ENCODE measurements around the gene PRIM2. TPM values are rescaled to one million over a fixed set of nuclear protein-coding genes. Genes with fewer than 3 reads are reported as not detected.
"Not testable (repeated sequence)": the region's sequence is repeated elsewhere in the genome, so short reads cannot be mapped to it uniquely, and the experiment has no call there.

The PRIM2 gene
- total RNA-seq, 1 donor from 2014 or later = 9.6 TPM

DNA sequence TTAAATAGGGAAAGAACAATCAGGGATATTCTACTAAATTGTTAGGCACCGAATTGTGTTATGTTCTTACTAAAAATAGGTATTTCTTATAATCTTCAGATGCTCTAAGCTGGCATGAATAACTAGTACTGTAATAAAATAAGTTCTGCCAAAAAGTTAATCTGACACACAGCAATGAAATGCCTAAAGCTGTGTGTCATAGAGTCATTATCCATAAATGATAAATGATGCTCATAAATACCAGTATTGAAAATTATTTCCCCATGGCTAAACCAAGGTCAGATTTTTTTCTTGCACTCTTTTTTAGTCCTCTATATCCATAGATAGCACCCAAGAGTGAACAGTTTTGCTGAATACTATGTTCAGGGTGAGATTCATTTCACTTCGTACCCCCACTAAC lies 11.7 kb upstream of the PRIM2 start:
- peak; percentile 9 for ATAC-seq
- intact Hi-C loops (cut with DNase I) = no loop called here
- DNase-seq (ENCODE audit: low spot score) = no peak

DNA sequence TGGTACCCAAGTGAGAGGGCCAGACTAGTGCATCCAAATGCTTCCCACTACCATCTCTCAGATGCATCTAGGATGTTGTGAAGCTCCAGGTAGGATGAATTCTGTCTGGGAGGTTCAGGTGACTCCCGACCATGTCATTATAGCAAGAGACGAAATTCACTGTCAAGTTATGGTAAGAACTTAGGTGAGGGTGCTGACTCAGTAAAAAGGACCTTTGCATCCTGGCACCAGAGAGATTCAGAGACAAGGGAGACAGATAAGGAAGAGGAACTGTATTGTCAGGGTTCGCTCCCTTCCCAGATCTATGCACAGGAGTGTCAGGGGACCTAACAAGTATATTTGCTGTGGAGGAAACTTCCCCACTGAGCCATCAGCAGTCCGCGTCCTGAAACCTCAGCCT lies 11.2 kb upstream of the PRIM2 start:
- ATAC-seq (no peak), DNase-seq (ENCODE audit: low spot score) (no peak)
- intact Hi-C loops (cut with DNase I) = no loop called here

DNA sequence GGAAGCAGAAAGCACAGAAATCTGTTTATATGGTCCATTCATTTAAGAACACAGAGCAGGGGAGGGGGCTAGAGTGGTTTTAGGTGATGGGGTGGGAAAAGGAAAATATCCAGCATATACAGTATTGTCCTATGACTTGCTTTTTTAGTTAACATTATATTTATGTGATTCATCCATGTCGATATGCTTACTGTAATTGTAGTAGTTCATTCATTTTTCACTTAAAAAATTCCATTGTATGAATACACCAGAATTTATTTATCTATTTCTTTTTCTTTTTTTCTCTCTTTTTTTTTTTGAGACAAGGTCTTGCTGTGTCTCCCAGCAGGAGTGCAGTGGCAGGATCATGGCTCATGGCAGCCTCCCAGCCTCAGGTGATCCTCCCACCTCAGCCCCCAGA lies 9.6 kb upstream of the PRIM2 start:
- DNase-seq (ENCODE audit: low spot score) (no peak), ATAC-seq (no peak)
- intact Hi-C loops (cut with DNase I) = no loop called here

DNA sequence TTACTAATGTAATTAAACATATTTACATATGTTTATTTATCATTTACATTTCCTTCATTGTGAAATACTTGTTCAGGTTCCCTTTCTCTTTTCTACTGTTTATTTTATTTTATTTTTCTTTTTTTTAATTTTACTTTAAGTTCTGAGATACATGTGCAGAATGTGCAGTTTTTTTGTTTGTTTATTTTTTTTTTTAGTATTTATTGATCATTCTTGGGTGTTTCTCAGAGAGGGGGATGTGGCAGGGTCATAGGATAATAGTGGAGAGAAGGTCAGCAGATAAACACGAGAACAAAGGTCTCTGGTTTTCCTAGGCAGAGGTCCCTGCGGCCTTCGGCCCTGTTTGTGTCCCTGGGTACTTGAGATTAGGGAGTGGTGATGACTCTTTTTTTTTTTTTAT lies 8.7 kb upstream of the PRIM2 start:
- intact Hi-C loops (cut with DNase I); ATAC-seq; DNase-seq (ENCODE audit: low spot score): not testable (repeated sequence)

DNA sequence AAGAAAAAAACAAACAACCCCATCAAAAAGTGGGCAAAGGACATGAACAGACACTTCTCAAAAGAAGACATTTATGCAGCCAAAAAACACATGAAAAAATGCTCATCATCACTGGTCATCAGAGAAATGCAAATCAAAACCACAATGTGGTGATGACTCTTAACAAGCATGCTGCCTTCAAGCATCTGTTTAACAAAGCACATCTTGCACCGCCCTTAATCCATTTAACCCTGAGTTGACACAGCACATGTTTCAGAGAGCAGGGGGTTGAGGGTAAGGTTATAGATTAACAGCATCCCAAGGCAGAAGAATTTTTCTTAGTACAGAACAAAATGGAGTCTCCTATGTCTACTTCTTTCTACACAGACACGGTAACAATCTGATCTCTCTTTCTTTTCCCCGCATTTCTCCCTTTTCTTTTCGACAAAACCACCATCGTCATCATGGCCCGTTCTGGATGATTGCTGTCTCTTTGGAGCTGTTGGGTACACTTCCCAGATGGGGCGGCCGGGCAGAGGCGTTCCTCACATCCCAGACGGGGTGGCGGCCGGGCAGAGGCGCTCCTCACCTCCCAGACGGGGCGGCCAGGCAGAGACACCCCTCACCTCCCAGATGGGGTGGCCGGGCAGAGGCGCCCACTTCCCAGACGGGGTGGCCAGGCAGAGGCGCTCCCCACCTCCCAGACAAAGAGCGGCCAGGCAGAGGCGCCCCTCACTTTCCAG lies 7.2 kb upstream of the PRIM2 start:
- not testable (repeated sequence) for DNase-seq (ENCODE audit: low spot score)
- intact Hi-C loops (cut with DNase I) = loop anchor here (10.0 kb wide), 1 partner anchor 405 kb away; no protein-coding TSS in a partner anchor

DNA sequence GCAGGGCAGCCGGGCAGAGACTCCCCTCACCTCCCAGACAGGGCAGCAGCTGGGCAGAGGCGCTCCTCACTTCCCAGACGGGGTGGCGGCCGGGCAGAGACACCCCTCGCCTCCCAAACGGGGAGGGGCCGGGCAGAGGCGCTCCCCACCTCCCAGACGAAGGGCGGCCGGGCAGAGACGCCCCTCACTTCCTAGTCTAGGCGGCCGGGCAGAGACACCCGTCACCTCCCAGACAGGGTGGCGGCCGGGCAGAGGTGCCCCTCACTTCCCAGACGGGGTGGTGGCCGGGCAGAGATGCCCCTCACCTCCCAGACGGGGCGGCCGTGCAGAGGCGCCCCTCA lies 6.6 kb upstream of the PRIM2 start:
- no peak for ATAC-seq
- intact Hi-C loops (cut with DNase I) = loop anchor here (10.0 kb wide), 1 partner anchor 406 kb away; no protein-coding TSS in a partner anchor
- DNase-seq (ENCODE audit: low spot score) = no peak

More for the DNA sequence above, 7.2 kb upstream of the PRIM2 start:
- not testable (repeated sequence) for ATAC-seq

DNA sequence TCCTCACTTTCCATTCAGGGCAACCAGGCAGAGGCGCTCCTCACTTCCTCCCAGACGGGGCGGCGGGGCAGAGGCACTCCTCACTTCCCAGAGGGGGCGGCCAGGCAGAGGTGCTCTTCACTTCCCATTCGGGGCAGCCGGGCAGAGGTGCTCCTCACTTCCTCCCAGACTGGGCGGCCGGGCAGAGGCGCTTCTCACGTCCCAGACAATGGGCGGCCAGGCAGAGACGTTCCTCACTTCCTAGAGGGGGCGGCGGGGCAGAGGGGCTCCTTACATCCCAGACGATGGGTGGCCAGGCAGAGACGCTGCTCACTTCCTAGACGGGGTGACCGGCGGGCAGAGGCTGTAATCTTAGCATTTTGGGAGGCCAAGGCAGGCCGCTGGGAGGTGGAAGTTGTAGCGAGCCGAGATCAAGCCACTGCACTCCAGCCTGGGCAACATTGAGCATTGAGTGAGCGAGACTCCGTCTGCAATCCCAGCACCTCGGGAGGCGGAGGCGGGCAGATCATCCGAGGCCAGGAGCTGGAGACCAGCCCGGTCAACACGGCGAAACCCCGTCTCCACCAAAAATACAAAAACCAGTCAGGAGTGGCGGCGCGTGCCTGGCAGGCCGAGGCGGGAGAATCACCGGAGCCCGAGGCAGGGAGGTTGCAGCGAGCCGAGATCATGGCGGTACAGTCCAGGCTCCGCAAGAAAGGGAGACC lies 6.0 kb upstream of the PRIM2 start:
- DNase-seq (ENCODE audit: low spot score); ATAC-seq: not testable (repeated sequence)
- intact Hi-C loops (cut with DNase I) = loop anchor here (10.0 kb wide), 1 partner anchor 407 kb away; no protein-coding TSS in a partner anchor

DNA sequence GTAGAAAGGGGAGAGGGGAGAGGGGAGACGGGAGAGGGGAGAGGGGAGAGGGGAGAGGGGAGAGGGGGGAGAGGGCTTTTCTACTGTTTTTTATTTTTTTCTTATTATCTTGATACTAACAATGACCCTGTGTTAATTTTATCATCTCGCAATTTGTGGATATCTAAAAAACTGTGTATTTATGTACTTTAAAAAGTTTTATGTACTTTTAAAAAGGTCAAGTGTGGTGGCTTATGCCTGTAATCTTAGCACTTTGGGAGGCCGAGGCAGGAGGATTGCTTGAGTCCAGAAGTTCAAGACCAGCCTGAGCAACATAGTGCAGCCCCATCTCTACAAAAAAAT lies 5.5 kb upstream of the PRIM2 start:
- intact Hi-C loops (cut with DNase I) = loop anchor here (10.0 kb wide), 1 partner anchor 407 kb away; no protein-coding TSS in a partner anchor
- no peak for DNase-seq (ENCODE audit: low spot score)
- ATAC-seq = no peak

DNA sequence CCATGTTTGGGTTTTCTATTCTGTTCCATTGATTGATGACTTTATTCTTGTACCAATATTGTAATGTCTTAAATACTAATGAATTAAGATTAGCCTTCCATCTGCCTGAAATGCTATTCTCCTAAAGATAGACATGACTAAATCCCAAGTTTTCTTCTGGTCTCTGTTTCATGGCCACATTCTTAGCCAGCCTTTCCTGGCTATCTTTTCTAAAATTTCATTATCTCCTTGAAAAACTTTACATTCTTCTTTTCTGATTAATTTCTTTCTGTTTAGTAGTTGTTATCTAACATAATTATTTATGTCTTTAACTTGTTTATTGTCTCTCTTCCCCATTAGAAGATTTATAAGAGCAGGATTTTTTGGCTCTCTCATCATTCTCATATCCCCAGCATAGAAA lies 4.4 kb upstream of the PRIM2 start:
- no peak for DNase-seq (ENCODE audit: low spot score)
- no peak for ATAC-seq
- intact Hi-C loops (cut with DNase I) = loop anchor here (10.0 kb wide), 1 partner anchor 408 kb away; no protein-coding TSS in a partner anchor

DNA sequence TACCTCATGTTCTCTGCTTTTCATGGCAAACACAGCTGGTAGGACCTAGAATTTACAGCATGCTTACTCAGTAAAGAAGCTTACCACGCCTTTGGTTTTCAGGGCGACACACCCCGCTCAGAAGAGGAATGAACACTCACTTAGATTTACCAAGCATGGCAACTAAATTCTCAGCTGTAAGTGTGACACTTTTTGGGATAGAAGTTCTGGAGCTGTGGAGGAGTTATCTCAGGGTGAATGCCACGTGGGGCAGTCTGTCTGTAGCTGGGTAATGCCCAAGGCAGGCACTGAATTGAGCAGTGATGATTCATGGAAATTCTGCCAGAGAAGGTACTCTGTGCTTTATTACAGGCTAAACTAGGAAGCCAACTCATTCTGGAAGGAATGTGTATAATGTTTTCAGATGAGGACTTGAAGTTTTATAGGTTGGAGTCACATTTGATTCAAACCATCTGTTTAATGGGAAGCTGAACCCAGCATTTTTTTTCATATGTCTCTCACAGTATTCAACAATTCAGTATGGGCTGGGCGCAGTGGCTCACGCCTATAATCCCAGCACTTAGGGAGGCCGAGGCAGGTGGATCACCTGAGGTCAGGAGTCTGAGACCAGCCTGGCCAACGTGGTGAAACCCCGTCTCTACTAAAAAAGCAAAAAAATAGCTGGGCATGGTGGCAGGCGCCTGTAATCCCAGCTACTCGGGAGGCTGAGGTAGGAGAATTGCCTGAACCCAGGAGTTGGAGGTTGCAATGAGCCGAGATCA lies 3.5 kb upstream of the PRIM2 start:
- ATAC-seq (no peak), DNase-seq (ENCODE audit: low spot score) (no peak)
- intact Hi-C loops (cut with DNase I) = loop anchor here (10.0 kb wide), 1 partner anchor 409 kb away; no protein-coding TSS in a partner anchor

DNA sequence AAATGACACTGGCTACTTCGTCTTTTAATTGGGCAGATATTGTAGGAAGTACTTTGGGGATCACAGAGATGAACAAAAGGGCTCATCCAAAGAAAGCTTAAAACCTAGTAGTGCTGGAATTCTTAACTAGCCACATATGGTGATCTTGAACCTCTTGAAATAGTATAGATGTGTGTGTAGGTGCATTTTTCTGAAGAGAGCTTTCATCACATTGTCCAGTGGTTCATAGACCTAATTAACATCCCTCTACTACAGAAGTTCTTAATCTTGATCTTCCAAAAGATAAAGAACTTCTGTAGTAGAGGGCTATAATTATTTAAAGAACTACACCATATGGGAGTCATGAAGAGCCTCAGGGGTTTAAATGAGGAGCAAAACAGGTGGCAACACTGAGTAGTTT lies 2.3 kb upstream of the PRIM2 start:
- DNase-seq (ENCODE audit: low spot score) (no peak), ATAC-seq (no peak)
- intact Hi-C loops (cut with DNase I) = loop anchor here (10.0 kb wide), 1 partner anchor 410 kb away; no protein-coding TSS in a partner anchor

DNA sequence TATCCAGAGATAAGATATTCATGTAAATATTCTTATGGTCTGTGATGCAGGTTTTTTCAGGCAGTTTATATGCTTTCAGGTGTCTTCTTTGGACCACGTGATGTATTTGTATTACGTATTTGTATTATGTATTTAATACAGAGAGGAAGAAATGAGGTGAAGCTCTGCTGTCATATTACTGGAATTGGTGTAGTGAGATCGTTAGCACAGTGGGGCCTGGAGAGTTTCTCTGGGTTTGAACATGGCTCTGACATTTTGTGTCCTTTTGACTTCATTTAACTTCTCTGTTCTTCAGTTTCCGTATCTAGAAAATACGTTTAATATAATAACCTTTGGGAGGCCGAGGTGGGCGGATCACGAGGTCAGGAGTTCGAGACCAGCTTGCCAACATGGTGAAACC lies 1.6 kb upstream of the PRIM2 start:
- ATAC-seq (no peak), DNase-seq (ENCODE audit: low spot score) (no peak)
- intact Hi-C loops (cut with DNase I) = loop anchor here (10.0 kb wide), 1 partner anchor 411 kb away; no protein-coding TSS in a partner anchor

DNA sequence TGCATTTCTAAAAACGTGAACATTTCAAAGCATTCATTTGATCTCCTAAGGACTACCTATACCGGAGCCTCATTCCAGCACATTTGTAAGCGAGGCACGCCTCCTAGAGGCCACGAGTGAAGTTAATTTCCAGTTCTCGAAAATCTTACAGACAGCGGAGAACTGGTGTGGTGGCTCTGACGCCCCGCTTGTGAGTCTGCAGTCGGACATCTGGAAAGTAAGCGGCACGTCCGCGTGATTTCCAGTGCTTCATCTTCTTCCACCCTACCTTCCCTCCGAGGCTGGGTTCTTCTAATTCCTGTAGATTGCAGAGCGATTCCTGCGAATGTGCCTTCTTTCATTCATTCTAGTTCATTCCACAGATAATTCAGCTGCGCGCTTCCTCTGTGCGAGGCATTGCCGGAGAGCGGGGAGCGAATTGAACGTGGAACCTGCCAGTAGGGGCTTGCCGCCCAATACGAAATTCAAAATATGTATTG lies 810 bp upstream of the PRIM2 start:
- peak; percentile 87 for DNase-seq (ENCODE audit: low spot score)
- ATAC-seq = peak; percentile 96
- intact Hi-C loops (cut with DNase I) = loop anchor here (10.0 kb wide), 1 partner anchor 412 kb away; no protein-coding TSS in a partner anchor

DNA sequence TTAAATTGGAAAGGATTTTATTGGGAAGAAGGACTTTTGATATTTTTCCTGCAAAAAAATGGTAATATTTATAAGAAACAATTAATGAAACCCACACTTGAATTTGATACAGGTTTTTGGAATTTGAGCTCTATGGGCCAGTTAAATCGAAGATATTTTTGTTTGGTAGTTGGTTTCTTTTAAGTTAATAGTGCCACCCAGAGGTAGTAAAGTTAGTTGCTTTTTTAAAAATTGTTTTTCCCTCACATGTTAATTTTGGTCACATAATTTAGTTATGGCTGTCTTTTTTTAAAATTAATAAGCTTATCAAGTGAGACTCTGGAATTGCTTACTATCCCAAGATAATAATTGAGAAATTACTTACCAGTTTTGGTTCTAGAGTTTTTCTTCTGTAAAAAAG lies 7.1 kb downstream of the PRIM2 start:
- no peak for DNase-seq (ENCODE audit: low spot score)
- ATAC-seq = no peak
- intact Hi-C loops (cut with DNase I) = no loop called here

DNA sequence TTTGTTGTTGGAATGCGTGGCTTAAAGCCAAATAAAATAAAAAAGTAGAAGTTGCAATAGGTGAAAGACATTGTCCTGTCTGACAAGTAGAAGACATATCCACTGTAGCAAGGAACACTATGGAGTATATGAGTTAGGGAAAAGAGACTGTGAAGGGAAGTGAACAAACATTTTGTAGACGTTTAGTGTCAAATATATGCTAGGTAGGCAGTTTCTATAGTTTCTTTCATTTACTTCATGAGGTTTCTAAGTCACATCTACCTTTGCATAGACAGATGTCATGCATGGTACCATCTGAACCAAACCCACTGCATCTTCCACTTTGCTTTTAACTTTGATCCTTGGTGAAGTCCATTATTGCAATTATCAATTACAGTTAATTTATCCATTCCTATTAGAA lies 9.9 kb downstream of the PRIM2 start:
- intact Hi-C loops (cut with DNase I) = no loop called here
- DNase-seq (ENCODE audit: low spot score) (no peak), ATAC-seq (no peak)

DNA sequence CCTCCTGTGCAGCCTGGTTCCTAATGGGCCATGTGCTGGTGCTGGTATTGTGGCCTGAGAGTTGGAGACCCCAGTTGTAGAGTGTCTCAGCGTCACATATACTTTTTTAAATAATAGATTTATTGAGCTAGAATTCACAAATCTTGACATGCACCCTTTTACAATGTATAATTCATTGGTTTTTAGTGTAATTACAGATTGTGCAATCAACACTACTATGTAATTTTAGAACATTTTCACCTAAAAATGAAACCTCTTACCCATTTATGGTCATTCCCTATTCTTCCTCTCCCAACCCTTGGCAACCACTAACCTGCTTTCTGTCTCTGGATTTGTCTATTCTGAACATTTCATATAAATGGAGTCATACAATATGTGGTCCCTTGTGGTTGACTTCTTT lies 10.6 kb downstream of the PRIM2 start:
- DNase-seq (ENCODE audit: low spot score) = no peak
- ATAC-seq = no peak
- intact Hi-C loops (cut with DNase I) = no loop called here

DNA sequence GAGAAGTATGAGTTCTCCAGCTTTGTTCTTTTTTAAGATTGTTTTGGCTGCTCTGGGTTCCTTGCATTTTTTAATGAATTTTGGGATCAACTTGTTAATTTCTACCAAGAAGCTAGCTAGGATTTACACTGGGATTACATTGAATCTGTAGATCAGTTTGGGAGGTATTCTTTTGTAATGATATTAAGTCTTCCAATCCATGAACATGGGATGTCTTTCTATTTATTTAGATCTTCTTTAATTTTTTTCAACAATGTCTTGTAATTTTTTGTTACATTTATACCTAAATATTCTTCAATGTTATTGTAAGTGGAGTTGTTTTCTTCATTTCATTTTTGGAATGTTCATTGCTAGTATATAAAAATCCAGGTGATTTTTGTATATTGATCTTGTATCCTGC lies 12.5 kb downstream of the PRIM2 start:
- DNase-seq (ENCODE audit: low spot score) (no peak), ATAC-seq (no peak)
- intact Hi-C loops (cut with DNase I) = no loop called here

DNA sequence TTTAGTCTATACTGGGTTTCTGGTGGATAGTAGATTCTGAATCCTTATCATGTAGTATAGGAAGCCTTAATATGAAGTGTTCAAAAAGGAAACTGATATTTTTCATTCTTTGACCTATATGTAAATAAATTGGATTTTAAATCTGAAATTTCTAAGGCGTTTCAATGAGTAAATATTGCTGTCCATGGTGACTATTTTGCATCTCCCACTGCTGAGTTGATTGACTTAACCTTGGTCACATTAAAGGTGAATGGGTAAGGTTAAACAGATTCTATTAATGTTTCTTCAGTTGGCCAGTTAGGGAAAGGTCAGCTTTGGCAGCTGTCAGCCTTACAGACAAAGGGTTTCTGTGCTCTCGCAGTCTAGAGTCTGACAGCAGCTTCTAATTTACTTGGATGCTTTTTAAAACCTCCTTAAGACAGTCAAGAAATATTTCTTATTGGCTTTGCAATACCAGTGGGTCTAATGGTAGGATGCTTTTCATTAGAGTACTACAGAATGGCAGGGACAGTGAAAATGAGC lies 24.8 kb downstream of the PRIM2 start:
- no peak for DNase-seq (ENCODE audit: low spot score)
- no peak for ATAC-seq
- intact Hi-C loops (cut with DNase I) = no loop called here

DNA sequence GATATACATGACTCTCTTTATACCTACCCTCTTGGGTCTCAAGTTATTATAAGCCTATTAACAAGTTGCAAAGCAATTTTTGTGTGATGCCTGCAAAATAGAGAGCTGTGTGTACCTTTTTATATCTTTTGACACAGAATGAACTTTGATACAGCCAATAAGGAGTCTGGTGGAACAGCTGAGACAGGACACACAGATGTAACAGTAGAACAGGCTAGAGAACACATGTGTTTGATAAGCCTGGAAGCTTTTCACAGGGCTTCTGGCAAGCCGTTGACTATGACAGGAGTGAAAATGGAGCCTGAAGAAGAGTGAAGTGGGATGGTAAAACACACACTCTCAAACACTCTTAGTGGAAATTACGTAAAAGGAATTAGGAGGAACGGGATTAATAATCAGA lies 25.9 kb downstream of the PRIM2 start:
- DNase-seq (ENCODE audit: low spot score); ATAC-seq; intact Hi-C loops (cut with DNase I): not testable (repeated sequence)

Measured in sciatic nerve (tissue), 2 donors.